ENCODE results near the gene STOM.

Gene STOM

DNA sequence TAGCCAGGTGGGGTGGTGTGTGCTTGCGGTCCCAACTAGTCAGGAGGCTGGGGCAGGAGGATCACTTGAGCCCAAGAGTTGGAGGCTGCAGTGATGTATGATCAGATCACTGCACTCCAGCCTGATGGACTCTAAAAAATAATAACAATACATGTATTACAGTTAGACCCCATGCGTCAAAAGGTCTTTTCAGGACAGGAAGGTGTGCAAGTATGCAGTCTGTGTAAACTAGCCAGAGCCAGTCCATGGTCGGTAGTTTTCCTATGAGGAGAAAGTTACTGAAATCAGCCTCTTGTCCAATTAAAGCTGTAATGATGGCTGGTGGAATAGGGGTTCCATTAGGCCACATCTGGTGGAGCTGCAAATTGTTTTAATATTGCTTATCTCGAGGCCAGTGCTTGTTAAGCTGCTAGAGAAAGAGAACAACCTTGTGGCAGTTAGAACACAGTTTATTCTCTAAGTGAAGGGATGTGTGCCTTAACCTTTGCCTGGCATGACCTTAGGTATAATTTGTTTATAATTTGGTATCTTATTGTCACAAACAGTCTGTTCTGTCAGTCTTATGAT is 1.5 kb upstream of the STOM start:
- DNase-seq (ENCODE audit: low read depth): no peak

DNA sequence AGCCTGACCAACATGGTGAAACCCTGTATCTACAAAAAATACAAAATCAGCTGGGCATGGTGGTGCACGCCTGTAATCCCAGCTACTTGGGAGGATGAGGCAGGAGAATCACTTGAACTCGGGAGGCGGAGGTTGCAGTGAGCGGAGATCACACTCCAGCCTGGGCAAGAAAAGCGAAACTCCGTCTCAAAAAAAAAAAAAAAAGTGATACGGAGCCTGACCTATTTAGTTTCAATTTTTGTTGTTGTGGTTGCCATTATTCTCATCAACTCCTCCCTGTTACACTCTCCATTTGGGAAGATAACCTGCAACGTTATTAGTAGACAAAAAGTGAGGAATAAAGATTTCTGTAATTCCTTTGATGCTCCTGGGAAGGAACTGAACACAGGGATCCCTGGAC is 1.3 kb downstream of the STOM start:
- no peak for DNase-seq (ENCODE audit: low read depth)

DNA sequence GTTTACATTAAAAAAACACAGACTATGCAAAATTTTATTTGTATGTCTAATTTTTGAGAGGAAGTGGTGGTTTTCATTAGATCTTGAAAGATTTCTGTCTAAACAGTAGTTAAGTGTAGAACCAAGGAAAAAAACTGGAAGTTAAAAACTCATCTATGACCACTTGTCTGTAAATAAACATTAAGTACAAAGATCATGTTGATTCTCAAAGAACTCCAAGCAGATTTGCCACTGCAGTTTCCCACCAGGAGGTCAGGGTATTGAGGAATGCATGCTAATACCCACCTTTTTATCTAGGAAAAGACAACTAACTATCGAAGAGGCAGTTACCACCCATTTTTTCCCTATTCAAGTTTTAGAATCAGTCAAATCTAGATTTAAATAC is 1.9 kb downstream of the STOM start:
- DNase-seq (ENCODE audit: low read depth): no peak

DNA sequence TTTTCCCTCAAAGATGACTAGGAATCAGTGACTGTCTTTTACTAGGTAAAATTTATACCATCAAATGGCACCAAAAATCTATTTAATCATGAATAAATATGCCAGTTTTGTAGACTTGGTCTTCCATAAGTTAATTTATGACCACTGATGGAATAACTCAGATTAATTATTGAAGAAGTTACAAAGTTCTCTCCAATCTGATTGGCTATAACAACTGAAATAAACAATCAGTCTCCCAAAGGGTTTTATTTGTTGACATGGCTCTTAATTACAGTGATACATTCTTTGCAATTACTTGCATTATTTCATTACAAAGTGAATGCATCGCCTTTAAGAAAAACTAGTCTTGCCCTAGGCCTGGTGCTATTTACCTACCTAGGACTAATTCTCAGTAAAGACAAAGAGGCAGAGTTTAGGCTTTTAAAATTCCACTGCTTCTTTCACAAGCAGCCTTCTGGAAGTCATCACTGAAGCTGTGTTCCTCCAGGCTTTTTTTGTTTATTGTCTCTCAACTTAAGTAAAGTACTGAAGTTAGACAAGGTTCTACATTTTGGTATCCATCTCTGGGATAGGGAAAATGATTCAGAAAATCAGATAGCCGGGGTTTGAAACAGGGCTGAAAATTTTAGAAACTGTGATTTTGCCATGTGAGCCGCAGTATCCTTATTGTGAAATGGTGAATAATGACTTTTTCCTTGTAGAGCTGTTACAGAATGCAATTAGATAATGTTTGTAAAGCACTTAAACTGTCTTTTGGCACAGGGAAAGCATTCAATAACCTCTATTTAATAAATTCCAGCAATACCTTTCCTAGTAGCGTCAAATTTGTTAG is 2.5 kb downstream of the STOM start:
- no peak for DNase-seq (ENCODE audit: low read depth)

DNA sequence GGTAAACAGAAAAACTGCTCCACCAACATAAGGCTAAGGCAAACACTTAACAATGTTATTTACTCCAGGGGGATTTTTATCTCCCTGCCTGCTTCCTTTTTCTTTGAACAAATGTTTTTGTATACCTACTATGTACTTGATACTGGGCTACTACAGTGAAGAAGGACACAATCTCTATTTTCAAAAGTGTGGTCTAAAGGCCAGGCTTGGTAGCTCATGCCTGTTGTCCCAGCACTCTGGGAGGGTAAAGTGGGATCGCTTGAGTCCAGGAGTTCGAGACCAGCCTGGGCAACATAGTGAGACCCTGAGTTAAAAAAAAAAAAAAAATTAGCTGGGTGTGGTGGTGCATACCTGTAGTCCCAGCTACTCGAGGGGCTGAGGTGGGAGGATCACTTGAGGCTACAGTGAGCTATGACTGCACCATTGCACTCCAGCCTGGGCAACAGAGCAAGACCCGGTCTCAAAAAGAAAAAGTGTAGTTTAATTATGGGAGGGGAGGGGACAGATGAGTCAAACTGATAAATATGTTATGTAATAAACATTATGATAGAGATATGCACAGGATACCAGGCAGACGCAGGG is 3.3 kb downstream of the STOM start:
- no peak for DNase-seq (ENCODE audit: low read depth)

DNA sequence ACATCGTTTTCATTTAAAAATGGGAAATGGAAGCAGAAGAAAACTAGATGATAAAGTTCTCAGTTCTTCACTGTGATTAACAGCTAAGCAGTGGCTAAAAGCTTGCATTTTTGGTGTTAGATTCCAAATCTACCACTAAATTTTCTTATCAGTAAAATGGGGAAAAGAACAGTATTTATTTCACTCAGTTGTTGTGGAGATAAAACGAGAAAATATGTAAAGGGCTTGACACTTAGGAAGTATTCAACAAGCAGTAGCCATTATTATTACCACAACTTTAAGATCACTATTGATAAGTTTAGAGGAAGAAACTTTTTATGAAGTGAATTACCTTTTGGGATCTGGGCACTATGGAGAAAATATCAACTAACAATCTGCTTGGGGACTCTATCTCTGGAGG is 4.5 kb downstream of the STOM start:
- no peak for DNase-seq (ENCODE audit: low read depth)

DNA sequence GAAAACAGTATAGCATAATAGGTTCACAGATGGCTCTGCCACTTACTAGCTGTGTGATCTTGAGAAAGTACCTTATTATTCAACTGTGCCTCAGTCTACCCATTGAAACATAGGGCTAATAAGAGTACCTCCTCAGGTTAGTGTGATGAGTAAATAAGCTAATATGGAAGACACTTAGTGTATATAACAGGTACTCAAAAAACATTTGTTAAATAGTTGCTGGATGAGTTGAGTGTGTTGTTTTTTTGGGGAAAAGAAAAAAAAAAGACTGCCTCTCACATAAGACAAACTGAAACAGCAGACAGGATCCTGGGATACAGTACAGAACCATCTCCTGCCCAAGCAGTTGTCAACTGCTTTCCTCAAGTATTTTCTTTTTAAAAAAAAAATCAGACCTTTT is 5.2 kb downstream of the STOM start:
- no peak for DNase-seq (ENCODE audit: low read depth)

DNA sequence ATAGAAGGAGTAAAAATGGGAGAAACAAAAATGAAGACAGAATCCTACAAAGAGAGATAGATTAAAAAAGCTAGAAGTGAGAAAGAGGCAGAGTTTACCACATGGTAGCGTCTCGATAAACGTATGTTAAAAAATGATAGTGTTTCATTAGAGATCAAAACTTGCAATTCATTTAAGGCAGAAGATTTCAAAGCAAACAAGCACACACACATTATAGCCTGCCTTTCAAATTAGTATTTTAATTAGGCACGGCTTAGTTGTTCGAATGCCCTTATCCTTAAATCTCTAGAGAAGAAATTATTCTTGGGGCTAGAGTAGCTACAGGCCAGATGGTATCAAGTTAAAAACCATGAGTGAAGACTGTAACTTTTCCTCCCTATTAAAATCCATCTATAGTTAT is 6.0 kb downstream of the STOM start:
- no peak for DNase-seq (ENCODE audit: low read depth)

DNA sequence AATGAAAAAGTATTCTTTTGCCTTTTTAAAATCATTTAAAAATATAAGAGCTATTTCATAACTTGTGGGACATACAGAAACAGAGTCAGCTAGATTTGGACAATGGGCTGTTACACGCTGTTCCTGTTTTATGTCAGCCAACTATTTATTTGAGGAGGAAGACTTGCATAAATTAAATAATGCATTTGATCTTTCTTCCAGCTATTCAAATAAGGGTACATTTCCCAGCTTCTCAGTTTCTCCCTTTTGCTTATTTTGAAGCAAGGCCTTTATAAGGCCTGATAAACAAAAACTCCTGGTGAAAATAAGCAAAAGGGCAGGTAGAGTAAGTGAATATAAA is 6.5 kb downstream of the STOM start:
- no peak for DNase-seq (ENCODE audit: low read depth)

DNA sequence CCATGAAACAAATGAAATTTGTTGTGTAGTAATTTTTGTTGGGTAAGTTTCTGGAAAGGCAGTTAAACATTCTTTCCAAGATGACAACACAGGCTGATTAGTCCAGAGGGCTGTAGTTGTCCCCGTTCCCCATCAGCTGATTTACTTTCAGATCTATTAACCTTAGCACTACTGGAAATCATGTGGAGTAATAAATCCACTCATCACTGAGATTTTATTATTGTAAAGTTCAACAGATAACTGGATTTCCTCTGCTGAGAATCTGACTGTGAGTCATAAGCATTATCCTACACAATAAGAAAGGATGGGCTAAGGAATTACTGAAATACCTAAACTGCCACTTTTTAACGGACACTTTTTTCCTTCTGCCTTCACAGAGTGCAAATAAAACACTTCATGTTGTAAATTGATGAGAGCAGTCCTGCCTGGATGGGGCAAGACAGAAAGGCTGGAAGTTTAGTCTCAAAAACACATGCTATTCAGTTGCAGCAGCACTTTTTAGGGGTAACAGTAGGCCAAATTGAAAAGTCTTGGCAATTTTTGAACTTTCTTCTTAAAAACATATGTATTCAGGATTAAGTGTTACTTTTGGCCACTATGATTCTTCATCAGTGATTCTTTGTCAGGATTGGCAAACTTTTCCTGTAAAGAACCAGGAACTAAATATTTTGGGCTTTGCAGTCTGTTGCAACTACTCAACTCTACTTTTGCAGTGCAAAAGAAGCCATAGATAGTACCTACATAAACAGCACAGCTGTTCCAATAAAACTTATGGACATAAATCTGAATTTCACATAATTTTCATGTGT is 7.0 kb downstream of the STOM start:
- DNase-seq (ENCODE audit: low read depth): no peak

DNA sequence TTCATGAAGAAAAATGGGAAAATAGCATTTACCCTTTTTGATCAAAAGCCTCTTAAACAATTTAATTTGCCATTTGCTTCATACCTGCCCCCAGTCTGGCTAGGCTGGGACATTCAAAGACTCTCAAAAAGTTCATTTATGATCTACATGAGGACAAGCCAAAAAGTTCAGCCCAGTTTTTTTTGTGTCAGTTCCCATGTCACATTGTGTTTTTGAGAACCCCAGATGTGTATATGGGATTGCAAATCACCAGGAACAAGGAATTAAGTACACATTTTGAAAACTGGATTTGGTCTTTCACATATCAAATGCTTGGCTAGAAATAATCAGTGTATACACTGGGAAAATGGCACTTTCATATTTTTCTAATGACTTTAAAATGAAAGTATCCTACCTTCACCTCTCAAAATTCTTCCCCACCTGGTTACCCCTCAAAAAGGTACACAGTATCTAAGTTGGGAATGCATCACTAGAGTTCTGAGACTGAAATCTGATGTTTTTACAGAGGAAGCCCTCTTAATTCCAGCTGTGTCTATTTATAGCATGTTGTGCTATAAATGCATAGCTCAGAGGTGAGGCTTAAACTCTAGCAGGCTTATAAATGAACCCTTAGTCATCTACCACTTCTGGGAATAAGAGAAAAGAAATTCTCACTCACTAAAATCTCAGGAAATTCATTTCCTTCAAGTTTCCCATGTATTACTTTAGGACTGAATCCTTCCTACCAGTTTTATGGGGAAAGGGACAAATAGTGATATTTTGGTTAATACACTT is 9.3 kb downstream of the STOM start:
- DNase-seq (ENCODE audit: low read depth): no peak

DNA sequence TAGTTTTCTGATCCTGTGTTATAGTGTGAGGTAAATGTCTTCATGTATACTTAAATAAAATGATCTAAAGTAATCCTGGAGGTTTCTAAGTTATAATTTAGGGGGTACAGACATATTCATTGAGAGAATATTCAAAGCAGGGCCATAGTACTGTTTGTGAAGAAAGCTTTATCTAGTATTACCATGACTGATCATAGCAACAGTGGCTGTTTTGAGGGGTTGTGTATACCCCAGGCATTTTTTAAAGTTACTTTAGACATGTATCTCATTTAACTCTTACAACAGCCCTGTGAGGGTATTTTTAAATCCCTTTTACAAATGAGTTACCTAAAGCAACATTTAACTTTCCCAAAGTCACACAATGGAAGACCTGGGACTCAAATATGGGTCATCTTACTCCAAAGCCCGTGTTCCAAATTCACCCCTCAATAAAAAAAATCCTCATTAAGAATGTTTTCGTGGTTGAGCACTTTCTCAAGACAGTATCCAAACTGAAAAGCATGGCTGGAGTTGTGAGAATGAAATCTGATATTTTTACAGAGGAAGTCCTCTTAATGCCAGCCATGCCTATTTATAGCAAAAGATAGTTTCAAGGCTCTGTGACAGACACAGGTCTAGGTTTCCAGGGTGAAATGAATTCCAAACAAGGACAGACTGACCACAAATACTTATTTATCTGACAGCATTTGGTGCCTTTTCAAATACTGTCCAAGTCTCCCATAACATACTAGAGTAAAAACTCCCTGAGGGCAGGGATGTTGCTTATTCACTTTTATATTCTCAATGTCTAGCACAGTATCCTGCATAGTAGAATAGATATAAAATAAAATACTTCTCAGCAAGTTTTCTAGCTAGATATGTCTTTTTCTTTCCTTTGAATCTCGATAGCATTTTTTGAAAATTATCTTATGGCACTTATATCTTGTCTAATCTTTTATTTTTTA is 10.4 kb downstream of the STOM start:
- no peak for DNase-seq (ENCODE audit: low read depth)

DNA sequence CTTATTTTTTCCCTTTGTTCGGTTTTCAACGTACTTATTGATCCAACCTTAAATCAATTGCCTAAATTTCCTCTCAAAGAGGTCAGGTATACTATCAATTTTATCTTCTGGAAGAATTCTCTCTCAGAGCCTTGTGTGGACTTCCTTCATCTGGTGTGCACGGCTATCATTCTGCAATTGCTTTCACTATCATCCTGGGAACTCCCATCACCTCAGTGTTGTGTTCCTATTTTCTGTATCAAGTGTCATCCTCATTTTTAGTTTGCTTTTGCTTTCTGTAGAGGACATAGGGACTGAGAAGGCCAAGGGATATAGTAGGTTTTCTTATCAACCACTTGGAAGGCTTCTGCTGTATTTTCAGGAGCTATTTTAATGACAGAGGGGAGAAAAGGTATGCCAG is 11.3 kb downstream of the STOM start:
- DNase-seq (ENCODE audit: low read depth): no peak

DNA sequence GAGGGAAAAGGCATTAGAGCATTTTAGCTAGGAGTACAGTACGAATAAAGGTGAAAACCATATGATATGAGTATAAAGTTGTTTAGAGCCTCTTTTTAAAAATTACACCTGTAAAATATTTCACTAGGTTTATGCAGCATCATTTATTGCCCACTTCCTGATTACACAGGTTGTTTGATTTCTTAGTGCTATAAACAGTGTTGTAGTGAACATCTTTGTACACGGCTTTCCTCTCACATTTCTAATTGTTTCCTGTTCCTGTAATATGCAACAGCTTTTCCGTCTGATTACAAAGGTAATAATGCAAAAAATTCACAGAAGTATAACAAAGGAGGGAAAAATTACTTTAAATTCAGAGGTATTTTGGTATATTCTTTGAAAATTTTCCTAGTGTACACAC is 13.0 kb downstream of the STOM start:
- no peak for DNase-seq (ENCODE audit: low read depth)

DNA sequence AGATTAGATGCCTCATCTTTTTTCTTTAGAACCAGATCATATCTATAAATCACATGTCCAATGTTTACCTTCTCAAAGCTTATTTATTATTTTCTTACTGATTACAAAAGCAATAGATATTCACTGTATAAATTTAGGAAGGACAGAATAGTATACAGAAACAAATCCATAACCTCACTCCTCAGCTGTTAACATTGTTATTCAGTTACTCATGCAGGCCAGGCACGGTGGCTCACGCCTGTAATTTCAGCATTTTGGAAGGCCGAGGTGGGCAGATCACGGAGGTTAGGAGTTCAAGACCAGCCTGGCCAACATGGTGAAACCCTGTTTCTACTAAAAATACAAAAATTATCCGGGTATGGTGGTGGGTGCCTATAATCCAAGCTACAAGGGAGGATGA is 15.3 kb downstream of the STOM start:
- DNase-seq (ENCODE audit: low read depth): no peak

DNA sequence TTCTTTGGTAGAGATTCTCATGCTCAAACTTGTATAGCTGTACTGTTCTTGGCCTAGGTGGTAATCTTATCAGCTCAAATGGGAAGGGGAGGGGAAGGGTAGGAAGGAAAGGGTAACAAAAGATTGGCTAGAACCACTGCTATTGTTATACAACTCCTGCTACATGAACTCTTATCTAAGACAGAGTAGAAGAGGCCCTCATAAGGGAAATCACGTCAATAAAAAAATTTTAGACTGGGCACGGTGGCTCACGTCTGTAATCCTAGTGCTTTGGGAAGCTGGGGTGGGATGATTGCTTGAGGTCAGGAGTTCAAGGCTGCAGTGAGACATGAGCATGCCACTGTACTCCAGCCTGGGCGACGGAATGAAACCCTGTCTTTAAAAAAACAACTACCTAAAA is 15.9 kb downstream of the STOM start:
- DNase-seq (ENCODE audit: low read depth): no peak

DNA sequence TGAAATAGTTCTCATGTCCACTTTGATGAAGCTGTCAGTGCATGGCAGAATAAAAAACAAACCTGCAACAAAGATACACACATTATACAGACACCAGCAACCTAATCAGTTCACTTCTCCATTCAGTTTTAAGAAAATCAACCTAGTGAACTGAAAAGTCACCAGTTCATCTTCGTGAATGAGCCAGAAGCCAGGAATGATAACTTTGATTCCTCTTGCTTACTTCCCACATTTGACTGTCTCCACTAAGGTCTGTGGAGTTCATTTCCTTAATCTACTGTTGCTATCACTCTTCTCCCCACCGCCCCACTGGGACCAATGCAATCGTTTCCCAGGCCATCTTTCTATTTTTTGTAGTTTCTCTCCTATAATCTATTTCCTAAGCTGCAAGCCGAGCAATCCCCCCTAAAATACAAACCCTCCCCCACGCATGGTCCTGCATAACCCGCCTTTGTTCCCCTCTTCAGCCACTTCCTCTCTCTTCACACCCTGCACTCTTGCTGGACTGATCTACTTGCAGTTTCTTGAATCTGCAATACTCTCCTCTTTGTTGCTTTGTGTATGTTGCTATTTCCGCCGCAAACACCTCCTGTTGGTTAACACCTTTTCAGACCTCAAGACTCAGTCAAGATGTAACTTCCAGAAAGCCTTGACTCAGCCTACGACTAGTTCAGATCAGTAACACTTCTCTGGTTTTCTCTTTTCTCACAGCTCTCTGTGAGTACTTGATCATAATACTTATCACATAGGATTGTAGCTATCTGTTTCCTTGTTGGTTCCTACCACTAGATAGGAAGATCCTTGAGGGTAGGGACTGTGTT is 16.6 kb downstream of the STOM start:
- peak; percentile 30 for DNase-seq (ENCODE audit: low read depth)

DNA sequence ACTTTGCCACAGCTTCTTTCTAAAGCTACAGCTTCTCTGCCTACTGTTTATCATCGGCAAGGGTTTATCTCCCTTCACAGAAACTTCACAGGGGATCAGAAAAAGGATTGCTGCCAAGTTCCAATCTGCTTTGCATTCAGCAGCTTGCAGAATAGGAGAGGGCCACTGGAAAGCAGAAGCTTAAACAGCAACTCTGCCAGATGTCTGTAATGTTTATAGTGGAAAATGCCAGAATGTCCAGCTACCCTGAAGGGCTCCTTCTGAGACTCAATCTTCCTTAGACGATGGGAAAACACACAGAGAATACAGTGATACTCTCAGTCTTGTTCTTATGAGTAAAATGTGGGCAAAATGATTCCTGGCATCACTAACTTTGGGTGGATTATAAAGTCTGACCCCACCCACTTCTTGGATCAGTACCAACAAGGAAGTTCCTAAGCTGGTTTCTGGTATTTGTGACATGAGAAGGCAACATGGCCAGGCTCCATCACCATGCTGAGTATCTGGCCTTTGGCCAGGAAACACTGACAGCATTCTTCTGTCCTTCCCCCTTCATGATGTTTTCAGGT is 19.0 kb downstream of the STOM start:
- DNase-seq (ENCODE audit: low read depth): no peak

DNA sequence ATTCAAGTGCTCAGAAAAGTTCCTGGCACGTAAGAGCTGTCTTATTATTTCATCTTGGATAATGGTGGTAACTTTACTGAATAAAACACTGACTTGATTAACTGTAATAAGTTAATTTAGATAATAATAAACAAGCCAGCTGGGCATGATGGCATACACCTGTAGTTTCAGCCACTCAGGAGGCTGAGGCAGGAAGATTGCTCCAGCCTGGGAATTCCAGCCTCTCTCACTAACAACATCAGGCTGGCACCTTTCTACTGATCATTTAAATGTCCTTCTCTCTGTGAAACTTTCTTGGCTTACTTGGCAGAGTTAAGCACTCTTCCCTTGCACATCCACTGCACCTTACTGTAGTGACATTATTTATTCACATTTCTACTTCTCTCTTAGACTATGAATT is 20.0 kb downstream of the STOM start:
- DNase-seq (ENCODE audit: low read depth): no peak

DNA sequence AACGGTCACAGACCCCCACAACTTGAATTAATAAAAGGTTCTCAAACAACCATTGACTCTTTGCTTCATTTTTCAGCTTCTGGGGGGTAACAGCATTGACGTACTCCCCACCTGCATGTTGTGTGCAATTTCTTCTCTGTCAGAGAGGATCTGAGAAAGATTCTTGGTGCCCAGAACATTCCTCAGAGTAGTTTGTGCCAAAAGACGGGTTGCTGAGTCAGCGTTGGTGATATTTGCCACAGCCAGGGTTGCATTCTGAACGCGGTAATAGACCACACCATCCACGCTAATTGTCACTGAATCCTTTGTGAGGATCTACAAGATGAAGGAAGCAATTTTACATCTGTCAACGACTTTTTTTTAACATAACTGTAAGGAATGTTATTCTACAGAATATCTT is 21.0 kb downstream of the STOM start:
- DNase-seq (ENCODE audit: low read depth): no peak
